GM18498 (cell line): ENCODE measurements around the gene PSMD8.
"Not testable (repeated sequence)": the region's sequence is repeated elsewhere in the genome, so short reads cannot be mapped to it uniquely, and the experiment has no call there.

Experiments
- ATAC-seq: cut with Tn5 transposase; IDR thresholded peaks from one replicate; pipeline ENCODE4 v1.9.1; 2021; ENCODE audit warnings: mild to moderate bottlenecking, moderate library complexity; ENCODE audit not compliant: unreplicated experiment

PSMD8 gene

GRCh38 chr19:38361633-38362075 is 12.7 kb upstream of the PSMD8 start:
- no peak for ATAC-seq

DNA sequence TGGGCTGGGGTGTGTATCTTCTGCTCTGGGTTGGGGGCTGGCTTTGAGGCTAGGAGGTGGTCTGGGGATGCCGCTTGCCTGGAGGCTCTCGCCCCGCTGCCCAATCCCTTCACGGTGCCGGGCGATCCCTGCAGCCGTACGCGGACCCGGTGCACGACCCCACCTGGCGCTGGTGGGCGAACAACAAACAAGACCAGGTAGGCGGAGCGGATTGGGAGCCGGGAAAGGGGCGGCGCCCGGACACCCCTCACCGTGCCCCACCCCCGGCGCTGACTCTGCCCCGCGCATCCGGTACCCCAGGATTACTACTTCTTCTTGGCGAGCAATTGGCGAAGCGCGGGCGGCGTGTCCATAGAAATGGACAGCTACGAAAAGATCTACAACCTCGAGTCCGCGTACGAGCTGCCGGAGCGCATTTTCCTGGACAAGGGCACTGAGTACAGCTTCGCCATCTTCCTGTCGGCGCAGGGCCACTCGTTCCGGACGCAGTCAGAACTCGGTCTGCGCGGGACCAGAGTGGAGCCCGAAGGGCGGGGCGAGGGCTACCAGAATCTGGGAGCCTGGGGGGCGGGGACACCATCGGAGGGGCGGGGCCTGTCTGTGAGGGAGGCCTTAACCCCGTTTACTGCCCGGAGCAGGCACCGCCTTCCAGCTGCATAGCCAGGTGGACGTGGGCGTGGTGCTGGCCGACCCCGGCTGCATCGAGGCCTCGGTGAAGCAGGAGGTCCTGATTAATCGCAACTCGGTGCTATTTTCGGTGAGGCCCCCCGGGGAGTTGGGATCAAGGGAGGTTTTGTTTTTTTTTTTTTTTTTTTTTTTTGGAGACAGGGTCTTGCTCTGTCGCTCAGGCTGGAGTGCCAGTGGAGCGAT is 12.1 kb upstream of the PSMD8 start:
- no peak for ATAC-seq

- not testable (repeated sequence) for ATAC-seq
Measured at GRCh38 chr19:38362946-38363688, 11.3 kb upstream of the PSMD8 start.

DNA sequence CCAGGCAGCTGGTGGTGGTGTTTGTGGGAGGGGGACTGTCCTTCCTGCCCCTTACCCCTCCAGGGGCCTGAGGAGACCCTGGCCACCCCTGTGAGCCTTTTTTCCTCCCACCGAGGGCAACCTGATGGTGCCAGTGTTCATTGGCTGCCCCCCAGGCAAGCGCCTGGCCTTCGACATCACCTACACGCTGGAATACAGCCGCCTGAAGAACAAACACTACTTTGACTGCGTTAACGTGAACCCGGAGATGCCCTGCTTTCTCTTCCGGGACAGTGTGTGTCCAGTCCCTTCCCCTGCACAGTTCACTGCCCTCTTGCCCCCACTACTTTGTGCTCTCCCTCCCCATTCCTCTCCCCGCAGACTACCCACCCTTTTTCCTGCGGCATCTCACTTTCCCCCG is 7.3 kb upstream of the PSMD8 start:
- ATAC-seq, result no peak

DNA sequence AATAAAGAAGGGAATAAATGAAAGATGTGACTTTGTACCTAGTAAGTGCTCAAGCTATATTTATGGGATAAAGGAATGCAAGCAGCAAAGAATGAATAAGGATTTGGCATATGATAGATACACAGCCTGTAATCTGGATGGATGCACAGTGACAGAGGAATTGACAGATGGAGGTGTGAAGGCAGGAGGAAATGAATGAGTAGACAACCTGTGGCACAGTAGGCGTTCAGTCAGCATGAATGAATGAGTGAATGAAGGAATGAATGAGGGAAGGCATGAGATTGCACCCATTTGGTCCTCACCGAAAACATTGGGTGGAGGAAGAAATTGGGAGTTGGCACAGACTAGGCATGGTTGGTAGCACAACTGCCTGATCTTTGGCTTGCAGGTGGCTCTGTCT is 4.8 kb upstream of the PSMD8 start:
- no peak for ATAC-seq

- no peak for ATAC-seq
Measured at GRCh38 chr19:38370299-38370698, 4.1 kb upstream of the PSMD8 start.

- no peak for ATAC-seq
Measured at GRCh38 chr19:38371081-38371480, 3.3 kb upstream of the PSMD8 start.

GRCh38 chr19:38373907-38374331 is 452 bp upstream of the PSMD8 start:
- no peak for ATAC-seq

- peak; percentile 0 for ATAC-seq
Measured at GRCh38 chr19:38375098-38375493, 725 bp downstream of the PSMD8 start.

GRCh38 chr19:38375748-38376147 is 1.4 kb downstream of the PSMD8 start:
- ATAC-seq, result no peak

- ATAC-seq, result no peak
Measured at GRCh38 chr19:38376576-38376975, 2.2 kb downstream of the PSMD8 start.

DNA sequence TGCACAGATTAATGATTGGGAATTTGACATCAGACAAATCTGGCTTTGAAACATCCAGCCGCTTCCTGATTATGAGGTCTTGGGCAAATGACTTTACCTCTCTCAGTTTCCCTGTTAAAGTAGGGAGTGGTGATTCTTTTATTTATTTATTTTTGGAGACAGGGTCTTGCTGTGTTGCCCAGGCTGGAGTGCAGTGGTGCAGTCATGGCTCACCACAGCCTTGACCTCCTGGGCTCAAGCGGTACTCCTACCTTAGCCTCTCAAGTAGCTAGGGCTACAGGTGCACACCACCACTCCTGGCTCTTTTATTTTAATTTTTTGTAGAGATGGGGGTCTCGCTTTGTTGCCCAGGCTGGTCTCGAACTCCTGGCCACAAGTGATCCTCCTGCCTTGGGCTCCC is 2.7 kb downstream of the PSMD8 start:
- no peak for ATAC-seq

- no peak for ATAC-seq
Measured at GRCh38 chr19:38378866-38379265, 4.5 kb downstream of the PSMD8 start.

- ATAC-seq, result no peak
Measured at GRCh38 chr19:38381138-38381537, 6.8 kb downstream of the PSMD8 start.

GRCh38 chr19:38383184-38383583 is 8.8 kb downstream of the PSMD8 start:
- no peak for ATAC-seq

GRCh38 chr19:38383743-38384142 is 9.4 kb downstream of the PSMD8 start:
- no peak for ATAC-seq

- ATAC-seq, result no peak
Measured at GRCh38 chr19:38384209-38385027, 10.0 kb downstream of the PSMD8 start.

DNA sequence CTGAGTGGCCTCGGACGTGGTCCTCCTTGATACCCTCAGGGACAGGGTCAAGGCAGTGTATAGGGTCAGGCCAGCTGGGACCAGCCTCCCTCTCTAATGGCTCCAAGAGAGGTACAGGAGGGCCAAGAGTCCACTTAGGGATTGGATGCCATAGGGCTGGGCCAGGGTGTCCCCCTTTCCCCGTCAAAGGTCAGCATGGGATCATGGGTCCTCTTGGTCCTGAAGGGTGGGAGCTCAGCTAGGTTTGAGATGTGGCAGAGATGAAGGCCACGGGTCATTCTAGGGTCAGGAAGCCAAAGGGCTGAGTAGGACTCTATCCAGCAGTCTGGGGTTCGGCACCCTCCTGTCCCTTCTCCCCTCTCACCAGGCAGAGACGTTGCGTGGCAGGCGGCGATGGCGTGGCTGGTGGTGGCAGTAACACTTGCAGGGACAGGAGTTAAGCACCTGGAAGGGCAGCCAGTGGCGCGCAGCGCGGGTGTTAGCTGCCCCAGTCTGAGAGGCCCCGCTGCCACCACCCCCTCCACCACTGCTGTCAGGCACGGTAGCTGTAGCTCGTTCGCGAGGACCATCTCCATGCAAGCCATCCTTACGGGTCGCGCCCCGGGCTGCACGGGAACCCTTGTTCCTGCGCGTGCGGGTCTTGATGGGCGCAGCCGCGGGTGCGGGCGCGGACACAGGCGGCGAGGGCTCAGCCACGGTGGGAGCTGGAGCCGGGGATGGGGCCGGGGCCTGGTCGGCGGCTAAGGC is 10.9 kb downstream of the PSMD8 start:
- no peak for ATAC-seq

GRCh38 chr19:38385804-38386257 is 11.5 kb downstream of the PSMD8 start:
- ATAC-seq, result no peak

GRCh38 chr19:38386300-38386970 is 12.1 kb downstream of the PSMD8 start:
- ATAC-seq, result no peak
